Sigmoid colon (tissue), 4 donors: Measurements from ENCODE around the gene KRTAP2-3.

Experiments
- CTCF ChIP-seq, 4 experiments: fragments of 450-650 bp in 3 of 4; fragments of 200-600 bp in 1 of 4; IDR thresholded peaks; one replicate each; pipeline ENCODE4 v1.5.1; 2016 to 2019; ENCODE audit warnings: antibody characterized with exemption in 4 of 4, mild to moderate bottlenecking in 3 of 4, moderate library complexity in 2 of 4
- EP300 ChIP-seq, 4 donors: sonication (generic); formaldehyde crosslinking; IDR thresholded peaks; one replicate each; pipeline ENCODE4 v1.6.1; 2017; ENCODE audit warnings: antibody characterized with exemption in 4 of 4
- POLR2A ChIP-seq, 2 donors: fragments of 450-650 bp; IDR thresholded peaks; one replicate each; pipeline ENCODE4 v1.6.1; 2016; ENCODE audit warnings: antibody characterized with exemption in 2 of 2, mild to moderate bottlenecking in 2 of 2, moderate library complexity in 2 of 2
- POLR2AphosphoS5 ChIP-seq, 4 donors: sonication (generic); formaldehyde crosslinking; IDR thresholded peaks; one replicate each; pipeline ENCODE4 v1.6.1; 2017; ENCODE audit warnings: antibody characterized with exemption in 4 of 4

GRCh38 chr17:41054025-41054424 lies 5.9 kb downstream of the KRTAP2-3 start:
- TF ChIP-seq CTCF (IDR thresholded peaks at IDR 0.05) = no peak
- TF ChIP-seq POLR2AphosphoS5 (IDR thresholded peaks at IDR 0.05) = no peak
- no peak for TF ChIP-seq POLR2A (IDR thresholded peaks at IDR 0.05)
- TF ChIP-seq EP300 (IDR thresholded peaks at IDR 0.05) = no peak
